Caco-2 (cell line): ENCODE results near the gene SUN2. TPM values are rescaled to one million over a fixed set of nuclear protein-coding genes. Genes with fewer than 3 reads are reported as not detected.
A peak's percentile ranks its signal among the peaks of the same experiment; 100 is the strongest.

Source experiments
- BruUV-seq: library from RNA; stranded (reverse); fragments of 400-500 nt; replicated peaks from 2 replicates; lab custom pipeline; 2021; lab: Mats Ljungman, UMichigan
- CTCF ChIA-PET: fragments of 300-600 bp; sonication (Branson Sonifier 250); formaldehyde crosslinking; loops from one replicate; lab custom pipeline; 2022; ENCODE audit warnings: antibody characterized with exemption; lab: Charles Lee
- POLR2A ChIA-PET: fragments of 300-600 bp; sonication (Branson Sonifier 250); formaldehyde crosslinking; loops from one replicate; lab custom pipeline; 2022; ENCODE audit warnings: antibody characterized with exemption; lab: Charles Lee
- DNase-seq, 2 experiments: peaks; one replicate each; pipeline versions ENCODE4 v3.0.0 to v3.0.0-alpha.2; 2020 to 2022
- H3K27me3 ChIP-seq: replicated peaks from 2 replicates; pipeline ENCODE4 v1.6.0; 2011; ENCODE audit warnings: low read length; ENCODE audit not compliant: control insufficient read depth, insufficient read depth
- H3K36me3 ChIP-seq: 2 replicates; pipeline ENCODE4 v1.5.1; 2011; ENCODE audit warnings: low read length; ENCODE audit not compliant: control insufficient read depth, insufficient read depth
- H3K4me1 ChIP-seq: fragments of 250-450 bp; sonication (Bioruptor Pico); 2 replicates; pipeline ENCODE4 v1.5.1; 2020; ENCODE audit warnings: mild to moderate bottlenecking
- H3K4me3 ChIP-seq: 2 replicates; pipeline ENCODE4 v1.5.1; 2011; ENCODE audit warnings: low read depth, mild to moderate bottlenecking, control low read depth, low read length
- H3K9me3 ChIP-seq: fragments of 250-450 bp; sonication (Bioruptor Pico); 2 replicates; pipeline ENCODE4 v1.5.1; 2020; ENCODE audit warnings: mild to moderate bottlenecking, moderate library complexity
- H3K27ac Mint-ChIP-seq: one replicate; pipeline ENCODE4 v1.8.0; 2022; ENCODE audit warnings: mixed read lengths; ENCODE audit not compliant: unreplicated experiment
- H3K27me3 Mint-ChIP-seq: one replicate; pipeline ENCODE4 v1.8.0; 2022; ENCODE audit warnings: mixed read lengths; ENCODE audit not compliant: insufficient read depth, unreplicated experiment
- H3K36me3 Mint-ChIP-seq: one replicate; pipeline ENCODE4 v1.8.0; 2022; ENCODE audit warnings: mild to moderate bottlenecking, mixed read lengths; ENCODE audit not compliant: insufficient read depth, unreplicated experiment
- H3K4me1 Mint-ChIP-seq: one replicate; pipeline ENCODE4 v1.8.0; 2022; ENCODE audit warnings: low read depth, mixed read lengths; ENCODE audit not compliant: unreplicated experiment
- H3K4me3 Mint-ChIP-seq: one replicate; pipeline ENCODE4 v1.8.0; 2022; ENCODE audit warnings: mild to moderate bottlenecking, moderate library complexity, mixed read lengths; ENCODE audit not compliant: unreplicated experiment
- H3K9me3 Mint-ChIP-seq: one replicate; pipeline ENCODE4 v1.8.0; 2022; ENCODE audit warnings: mixed read lengths; ENCODE audit not compliant: unreplicated experiment
- CTCF ChIP-seq, 2 experiments: fragments of 200-600 bp in 1 of 2; IDR thresholded peaks; 1 replicate in 1 of 2; 2 replicates in 1 of 2; pipeline versions ENCODE4 v1.5.1 to v1.8.0; 2011 to 2022; ENCODE audit warnings: antibody characterized with exemption in 1 of 2, control low read depth in 1 of 2, inconsistent platforms in 1 of 2, low read depth in 1 of 2, low read length in 1 of 2, mild to moderate bottlenecking in 1 of 2, moderate library complexity in 1 of 2; ENCODE audit not compliant: insufficient read depth in 1 of 2, severe bottlenecking in 1 of 2, unreplicated experiment in 1 of 2
- intact Hi-C: fragments of 100-400 bp; cut with micrococcal nuclease; formaldehyde crosslinking; loops from one replicate; pipeline ENCODE4 v1.10.0; 2022; ENCODE audit not compliant: unreplicated experiment
- total RNA-seq: library from RNA; stranded (reverse); gene quantifications from 2 replicates; pipeline ENCODE4 v1.2.3, GENCODE V29; 2022

Gene SUN2
- total RNA-seq, 1 experiment from 2014 or later = 67.8 TPM

DNA sequence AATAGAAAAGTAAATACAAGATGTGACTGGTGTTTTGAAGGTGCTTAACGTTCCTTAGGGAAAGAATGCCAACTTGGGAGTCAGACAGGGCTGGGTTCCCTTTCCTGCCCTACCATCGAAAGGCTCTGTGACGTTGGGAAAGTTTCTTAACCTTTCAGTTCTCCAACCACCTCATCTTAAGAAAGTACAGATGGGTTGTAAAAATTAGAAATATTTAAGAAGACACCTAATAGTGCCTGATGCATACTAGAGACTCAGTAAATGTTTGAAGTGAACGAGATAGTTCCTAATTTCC lies 49.0 kb downstream of the SUN2 start:
- peaks cover 18% of the 10 kb centered on the region for H3K4me1 Mint-ChIP-seq
- POLR2A ChIA-PET = interaction anchor here (1.0 to 1.2 kb wide), 2 partner anchors 8 to 13 kb away, joined by 4 read pairs; no protein-coding TSS in a partner anchor
- Histone ChIP-seq H3K9me3 (no peaks in the 10 kb centered on the region), H3K4me1 (peaks cover 13% of the 10 kb centered on the region), H3K27me3 (no peaks in the 10 kb centered on the region), H3K36me3 (no peaks in the 10 kb centered on the region), H3K4me3 (peak overlapping the region; percentile 97)
- CTCF ChIA-PET = interaction anchor here (0.5 to 0.6 kb wide), 2 partner anchors 40 to 56 kb away, joined by 3 to 4 read pairs; no protein-coding TSS in a partner anchor
- no peak for DNase-seq
- intact Hi-C loops = loop anchor here (5.0 kb wide), 1 partner anchor 50 kb away; the partner anchor contains the start of gene SUN2
- H3K36me3 Mint-ChIP-seq = peaks cover 29% of the 10 kb centered on the region
- peak overlapping the region; percentile 89 for H3K4me3 Mint-ChIP-seq
- no peaks in the 10 kb centered on the region for H3K27me3 Mint-ChIP-seq
- peak overlapping the region; percentile 81 for H3K27ac Mint-ChIP-seq
- H3K9me3 Mint-ChIP-seq = no peaks in the 10 kb centered on the region
- TF ChIP-seq CTCF (IDR thresholded peaks at IDR 0.05; ENCODE audit: insufficient read depth in 1 of 2, low read depth in 1 of 2, low read length in 1 of 2, severe bottlenecking in 1 of 2, unreplicated experiment in 1 of 2) = no peak
- no TSS peak for BruUV-seq

GRCh38 chr22:38706101-38706900 lies 49.5 kb downstream of the SUN2 start:
- POLR2A ChIA-PET = interaction anchor here (0.7 to 1.6 kb wide), 7 partner anchors 9 to 41 kb away, joined by 3 to 21 read pairs (median 4); partner anchors contain the start of gene TOMM22
- no peaks in the 10 kb centered on the region for H3K27me3 Mint-ChIP-seq
- Histone ChIP-seq H3K4me3 (peak overlapping the region; percentile 97), H3K9me3 (no peaks in the 10 kb centered on the region), H3K36me3 (no peaks in the 10 kb centered on the region), H3K27me3 (no peaks in the 10 kb centered on the region), H3K4me1 (peaks cover 13% of the 10 kb centered on the region)
- no TSS peak for BruUV-seq
- peaks cover 32% of the 10 kb centered on the region for H3K36me3 Mint-ChIP-seq
- TF ChIP-seq CTCF (IDR thresholded peaks at IDR 0.05; ENCODE audit: insufficient read depth in 1 of 2, low read depth in 1 of 2, low read length in 1 of 2, severe bottlenecking in 1 of 2, unreplicated experiment in 1 of 2) = no peak
- H3K27ac Mint-ChIP-seq = peak overlapping the region; percentile 81
- H3K9me3 Mint-ChIP-seq = no peaks in the 10 kb centered on the region
- peak overlapping the region; percentile 89 for H3K4me3 Mint-ChIP-seq
- H3K4me1 Mint-ChIP-seq = peaks cover 17% of the 10 kb centered on the region
- CTCF ChIA-PET = interaction anchor here (0.5 to 1.0 kb wide), 6 partner anchors 19 to 654 kb away, joined by 3 to 7 read pairs (median 4); partner anchors contain the start of gene TOMM22
- peak; percentile 43 to 51 for DNase-seq
- intact Hi-C loops = loop anchor here (5.0 kb wide), 1 partner anchor 51 kb away; the partner anchor contains the start of gene SUN2
